ENCODE results near the gene CCRL2.

- TF ChIP-seq EZH2 (IDR thresholded peaks at IDR 0.05; ENCODE audit: insufficient read depth, poor library complexity, severe bottlenecking) (no peak), EZH2phosphoT487 (IDR thresholded peaks at IDR 0.05; ENCODE audit: insufficient read depth, low read depth) (no peak)
Observed at GRCh38 chr3:46409739-46410489, 2.9 kb downstream of the CCRL2 start.
